Measurements from ENCODE around the gene LRR1. TPM values are rescaled to one million over a fixed set of nuclear protein-coding genes. Genes with fewer than 3 reads are reported as not detected.

LRR1 gene
- total and polyA plus RNA-seq, 8 donors: 0.45 to 14.7 (median 7.7) TPM

GRCh38 chr14:49620182-49621113 is 21.7 kb downstream of the LRR1 start, which contains the start of the genes MGAT2 and RPL36AL:
MGAT2 (plus strand) TSS chr14:49620799; CDS start chr14:49621269, 470 bp downstream.
RPL36AL (minus strand) TSS chr14:49620626; CDS start chr14:49619104, 1,522 bp downstream.
- 0 to 1% (median 0%) methylated on average over 75 to 85 of the region's 85 CpGs for WGBS, 5 donors
- H3K4me1 ChIP-seq: peaks cover 25 to 70% (median 49%) of the 10 kb centered on the region in 4 donors
- intact Hi-C loops (cut with DNase I; ENCODE audit: low total_unique reads): no loop called here

GRCh38 chr14:49621114-49621881 is 22.6 kb downstream of the LRR1 start:
- H3K4me1 ChIP-seq: peaks cover 25 to 70% (median 49%) of the 10 kb centered on the region in 4 donors
- intact Hi-C loops (cut with DNase I; ENCODE audit: low total_unique reads): no loop called here
- 2 to 10% (median 2%) methylated on average over 13 to 65 of the region's 65 CpGs for WGBS, 5 donors

More at GRCh38 chr14:49620182-49621113, 21.7 kb downstream of the LRR1 start, which contains the start of the genes MGAT2 and RPL36AL:
- Histone ChIP-seq H3K36me3 (peaks cover 8 to 27% (median 24%) of the 10 kb centered on the region in 4 donors), H3K27me3 (no peaks in the 10 kb centered on the region), H3K4me3 (peak within 1 kb of the TSS; percentile 86 to 97 (median 91)), H3K27ac (peak within 1 kb of the TSS; percentile 92 to 96 (median 95)), H3K9me3 (no peaks in the 10 kb centered on the region)
- TF ChIP-seq EP300 (IDR thresholded peaks at IDR 0.05): no peak
- TF ChIP-seq CTCF (IDR thresholded peaks at IDR 0.05): peak in 5 of 7 experiments; percentile 22 to 61 (median 34)
- TF ChIP-seq POLR2A (IDR thresholded peaks at IDR 0.05): peak in 2 of 4 donors; percentile 83 to 98
- TF ChIP-seq POLR2AphosphoS5 (IDR thresholded peaks at IDR 0.05): peak; percentile 86 to 98 (median 97)
- DNase-seq: peak; percentile 98 to 99

GRCh38 chr14:49622022-49622607 is 23.4 kb downstream of the LRR1 start:
- intact Hi-C loops (cut with DNase I; ENCODE audit: low total_unique reads): no loop called here
- no peaks in the 10 kb centered on the region for H3K27me3 ChIP-seq
- H3K27ac ChIP-seq: peak overlapping the region in 4 of 5 donors; percentile 92 to 96 (median 94)
- TF ChIP-seq EP300 (IDR thresholded peaks at IDR 0.05) (no peak), POLR2AphosphoS5 (IDR thresholded peaks at IDR 0.05) (no peak), CTCF (IDR thresholded peaks at IDR 0.05) (no peak), POLR2A (IDR thresholded peaks at IDR 0.05) (no peak)
- peak overlapping the region; percentile 86 to 97 (median 91) for H3K4me3 ChIP-seq
- DNase-seq: no peak
- H3K9me3 ChIP-seq: no peaks in the 10 kb centered on the region
- H3K4me1 ChIP-seq: peaks cover 25 to 68% (median 48%) of the 10 kb centered on the region in 4 donors
- peaks cover 8 to 30% (median 26%) of the 10 kb centered on the region in 4 donors for H3K36me3 ChIP-seq
- WGBS, 5 donors: 12 to 55% (median 25%) methylated on average over 3 of the region's 3 CpGs

More at GRCh38 chr14:49621114-49621881, 22.6 kb downstream of the LRR1 start:
- Histone ChIP-seq H3K36me3 (peaks cover 8 to 31% (median 25%) of the 10 kb centered on the region in 4 donors), H3K27ac (peak overlapping the region; percentile 92 to 96 (median 95)), H3K4me3 (peak overlapping the region; percentile 86 to 97 (median 91)), H3K27me3 (no peaks in the 10 kb centered on the region), H3K9me3 (no peaks in the 10 kb centered on the region)
- DNase-seq: peak; percentile 63 to 88
- TF ChIP-seq POLR2A (IDR thresholded peaks at IDR 0.05): no peak
- TF ChIP-seq POLR2AphosphoS5 (IDR thresholded peaks at IDR 0.05): no peak
- TF ChIP-seq EP300 (IDR thresholded peaks at IDR 0.05): no peak
- TF ChIP-seq CTCF (IDR thresholded peaks at IDR 0.05): no peak
